Measurements from ENCODE around the gene DET1. TPM values are rescaled to one million over a fixed set of nuclear protein-coding genes. Genes with fewer than 3 reads are reported as not detected.
"Not testable (repeated sequence)": the region's sequence is repeated elsewhere in the genome, so short reads cannot be mapped to it uniquely, and the experiment has no call there.

DET1 gene
- total RNA-seq, 2 donors from 2014 or later: 2.0 to 3.4 TPM

DNA sequence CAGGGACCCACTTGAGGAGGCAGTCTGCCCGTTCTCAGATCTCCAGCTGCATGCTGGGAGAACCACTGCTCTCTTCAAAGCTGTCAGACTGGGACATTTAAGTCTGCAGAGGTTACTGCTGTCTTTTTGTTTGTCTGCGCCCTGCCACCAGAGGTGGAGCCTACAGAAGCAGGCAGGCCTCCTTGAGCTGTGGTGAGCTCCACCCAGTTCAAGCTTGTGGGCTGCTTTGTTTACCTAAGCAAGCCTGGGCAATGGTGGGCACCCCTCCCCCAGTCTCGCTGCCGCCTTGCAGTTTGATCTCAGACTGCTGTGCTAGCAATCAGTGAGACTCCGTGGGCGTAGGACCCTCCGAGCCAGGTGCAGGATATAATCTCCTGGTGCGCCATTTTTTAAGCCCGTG lies 13.1 kb upstream of the DET1 start:
- H3K27ac Mint-ChIP-seq; H3K9me3 Mint-ChIP-seq; H3K4me3 Mint-ChIP-seq; H3K4me1 Mint-ChIP-seq (ENCODE audit: low read depth); H3K36me3 Mint-ChIP-seq (ENCODE audit: insufficient read depth in 2 of 2); DNase-seq; ATAC-seq (replicated peaks in 1 of 2): not testable (repeated sequence)
- peaks cover 14% of the 10 kb centered on the region for H3K27me3 Mint-ChIP-seq (ENCODE audit: low read depth)

GRCh38 chr15:88558026-88558425 lies 11.5 kb upstream of the DET1 start:
- ATAC-seq (replicated peaks in 1 of 2); H3K9me3 Mint-ChIP-seq; H3K4me1 Mint-ChIP-seq (ENCODE audit: low read depth); DNase-seq; H3K36me3 Mint-ChIP-seq (ENCODE audit: insufficient read depth in 2 of 2); H3K4me3 Mint-ChIP-seq; H3K27ac Mint-ChIP-seq: not testable (repeated sequence)
- peaks cover 14% of the 10 kb centered on the region for H3K27me3 Mint-ChIP-seq (ENCODE audit: low read depth)

GRCh38 chr15:88548009-88548408 lies 1.5 kb upstream of the DET1 start:
- H3K27me3 Mint-ChIP-seq (ENCODE audit: low read depth); ATAC-seq (replicated peaks in 1 of 2); H3K36me3 Mint-ChIP-seq (ENCODE audit: insufficient read depth in 2 of 2); H3K4me3 Mint-ChIP-seq; DNase-seq; H3K9me3 Mint-ChIP-seq; H3K27ac Mint-ChIP-seq: not testable (repeated sequence)
- peaks cover 11% of the 10 kb centered on the region for H3K4me1 Mint-ChIP-seq (ENCODE audit: low read depth)

DNA sequence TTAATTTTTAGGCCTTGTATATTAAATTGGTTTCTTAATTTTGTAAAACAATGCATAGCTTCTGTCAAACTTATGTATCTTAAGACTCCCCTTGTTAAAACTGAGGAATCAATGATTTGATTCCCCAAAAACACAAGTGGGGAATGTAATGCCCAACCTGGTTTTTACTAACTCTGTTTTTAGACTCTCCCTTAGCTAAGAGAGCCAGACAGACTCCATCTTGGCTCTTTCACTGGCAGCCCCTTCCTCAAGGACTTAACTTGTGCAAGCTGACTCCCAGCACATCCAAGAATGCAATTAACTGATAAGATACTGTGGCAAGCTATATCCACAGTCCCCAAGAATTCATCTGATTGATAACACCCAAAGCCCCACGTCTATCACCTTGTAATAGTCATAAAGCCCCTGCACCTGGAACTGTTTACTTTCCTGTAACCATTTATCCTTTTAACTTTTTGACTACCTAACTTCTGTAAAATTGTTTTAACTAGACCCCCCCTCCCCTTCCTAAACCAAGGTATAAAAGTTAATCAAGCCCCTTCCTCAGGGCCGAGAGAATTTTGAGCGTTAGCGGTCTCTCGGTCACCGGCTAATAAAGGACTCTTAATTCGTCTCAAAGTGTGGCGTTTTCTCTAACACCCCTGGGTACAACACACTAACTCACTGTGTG lies 768 bp downstream of the DET1 start:
- H3K4me3 Mint-ChIP-seq: peak overlapping the region; percentile 86 to 91
- not testable (repeated sequence) for H3K9me3 Mint-ChIP-seq; H3K36me3 Mint-ChIP-seq (ENCODE audit: insufficient read depth in 2 of 2); ATAC-seq (replicated peaks in 1 of 2); DNase-seq; H3K27ac Mint-ChIP-seq; H3K27me3 Mint-ChIP-seq (ENCODE audit: low read depth)
- H3K4me1 Mint-ChIP-seq (ENCODE audit: low read depth): peaks cover 18% of the 10 kb centered on the region

DNA sequence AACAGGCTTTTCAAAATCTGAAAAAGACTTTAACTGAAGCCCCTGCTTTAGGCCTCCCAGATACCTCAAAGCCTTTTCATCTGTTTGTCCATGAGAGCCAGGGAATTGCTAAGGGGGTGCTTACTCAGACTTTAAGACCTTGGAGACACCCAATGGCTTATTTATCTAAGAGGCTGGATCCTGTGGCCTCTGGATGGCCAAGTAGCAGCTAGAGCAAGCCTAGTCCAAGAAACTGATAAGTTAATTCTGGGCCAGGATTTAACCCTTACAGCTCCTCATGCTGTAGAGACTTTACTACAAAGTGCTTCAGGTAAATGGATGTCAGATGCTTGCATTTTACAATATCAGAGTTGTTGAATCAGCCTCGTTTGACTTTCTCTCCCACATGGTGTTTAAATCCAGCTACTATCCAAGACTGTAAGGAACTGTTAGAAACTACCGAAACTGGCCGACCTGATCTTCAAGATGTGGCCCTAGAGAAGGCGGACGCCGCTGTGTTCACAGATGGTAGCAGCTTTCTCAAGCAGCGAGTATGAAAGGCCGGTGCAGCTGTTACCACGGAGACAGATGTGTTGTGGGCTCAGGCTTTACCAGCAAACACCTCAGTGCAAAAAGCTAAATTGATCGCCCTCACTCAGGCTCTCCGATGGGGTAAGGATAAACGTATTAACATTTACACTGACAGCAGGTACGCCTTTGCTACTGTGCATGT lies 3.3 kb downstream of the DET1 start:
- DNase-seq: no peak
- H3K27me3 Mint-ChIP-seq (ENCODE audit: low read depth): no peaks in the 10 kb centered on the region
- H3K9me3 Mint-ChIP-seq: peaks cover 0 to 1% of the 10 kb centered on the region in 2 donors
- peaks cover 18% of the 10 kb centered on the region for H3K4me1 Mint-ChIP-seq (ENCODE audit: low read depth)
- peaks cover 0 to 1% of the 10 kb centered on the region in 2 donors for H3K36me3 Mint-ChIP-seq (ENCODE audit: insufficient read depth in 2 of 2)
- ATAC-seq (replicated peaks in 1 of 2): no peak
- H3K27ac Mint-ChIP-seq: no peak overlapping the region
- no peak overlapping the region for H3K4me3 Mint-ChIP-seq

DNA sequence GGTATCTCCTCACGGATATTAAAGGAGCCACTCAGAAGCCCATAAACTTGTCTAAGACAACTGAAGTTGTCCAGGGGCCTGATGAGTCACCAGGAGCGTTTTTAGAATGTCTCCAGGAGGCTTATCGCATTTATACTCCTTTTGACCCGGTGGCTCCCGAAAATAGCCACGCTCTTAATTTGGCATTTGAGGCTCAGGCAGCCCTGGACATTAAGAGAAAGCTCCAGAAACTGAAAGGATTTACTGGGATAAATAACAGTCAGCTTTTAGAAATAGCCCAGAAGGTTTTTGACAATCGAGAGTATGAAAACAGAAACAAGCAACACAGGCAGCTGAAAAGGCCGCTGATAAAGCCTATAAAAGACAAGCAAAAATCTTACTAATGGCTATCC lies 4.1 kb downstream of the DET1 start:
- DNase-seq: no peak
- Mint-ChIP-seq H3K27ac (no peak overlapping the region), H3K4me1 (ENCODE audit: low read depth) (peaks cover 17% of the 10 kb centered on the region), H3K36me3 (ENCODE audit: insufficient read depth in 2 of 2) (peaks cover 0 to 1% of the 10 kb centered on the region in 2 donors), H3K9me3 (peaks cover 0 to 1% of the 10 kb centered on the region in 2 donors), H3K4me3 (no peak overlapping the region), H3K27me3 (ENCODE audit: low read depth) (no peaks in the 10 kb centered on the region)
- ATAC-seq (replicated peaks in 1 of 2): no peak

- no peaks in the 10 kb centered on the region for H3K27me3 Mint-ChIP-seq (ENCODE audit: low read depth)
- H3K4me1 Mint-ChIP-seq (ENCODE audit: low read depth): peaks cover 12% of the 10 kb centered on the region
- H3K9me3 Mint-ChIP-seq: peaks cover 0 to under 1% of the 10 kb centered on the region in 2 donors
- H3K36me3 Mint-ChIP-seq (ENCODE audit: insufficient read depth in 2 of 2): peaks cover 0 to under 1% of the 10 kb centered on the region in 2 donors
- ATAC-seq (replicated peaks in 1 of 2) (no peak), DNase-seq (no peak)
- H3K27ac Mint-ChIP-seq: no peak overlapping the region
- no peak overlapping the region for H3K4me3 Mint-ChIP-seq
Measured at GRCh38 chr15:88541709-88542341, 4.7 kb downstream of the DET1 start.

GRCh38 chr15:88541111-88541510 lies 5.4 kb downstream of the DET1 start:
- peaks cover 10% of the 10 kb centered on the region for H3K4me1 Mint-ChIP-seq (ENCODE audit: low read depth)
- not testable (repeated sequence) for H3K36me3 Mint-ChIP-seq (ENCODE audit: insufficient read depth in 2 of 2); H3K27me3 Mint-ChIP-seq (ENCODE audit: low read depth); H3K9me3 Mint-ChIP-seq; DNase-seq; H3K4me3 Mint-ChIP-seq; ATAC-seq (replicated peaks in 1 of 2); H3K27ac Mint-ChIP-seq

DNA sequence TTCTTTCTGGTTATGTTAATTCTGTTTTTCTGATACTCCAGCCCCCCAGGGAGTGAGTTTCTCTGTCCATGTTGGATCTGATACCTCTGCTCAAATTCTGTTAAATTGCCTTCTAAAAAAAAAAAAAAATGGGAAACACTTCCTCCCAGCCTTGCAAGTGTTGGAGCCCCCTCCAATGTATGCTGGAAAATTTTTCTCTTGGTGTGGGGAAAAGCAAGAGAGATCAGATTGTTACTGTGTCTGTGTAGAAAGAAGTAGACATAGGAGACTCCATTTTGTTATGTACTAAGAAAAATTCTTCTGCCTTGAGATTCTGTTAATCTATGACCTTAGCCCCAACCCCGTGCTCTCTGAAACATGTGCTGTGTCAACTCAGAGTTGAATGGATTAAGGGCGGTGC lies 6.1 kb downstream of the DET1 start:
- H3K4me1 Mint-ChIP-seq (ENCODE audit: low read depth); H3K4me3 Mint-ChIP-seq; H3K36me3 Mint-ChIP-seq (ENCODE audit: insufficient read depth in 2 of 2); H3K9me3 Mint-ChIP-seq; H3K27me3 Mint-ChIP-seq (ENCODE audit: low read depth); ATAC-seq (replicated peaks in 1 of 2); DNase-seq; H3K27ac Mint-ChIP-seq: not testable (repeated sequence)

GRCh38 chr15:88539441-88539840 lies 7.0 kb downstream of the DET1 start:
- H3K27me3 Mint-ChIP-seq (ENCODE audit: low read depth): no peaks in the 10 kb centered on the region
- peaks cover 6% of the 10 kb centered on the region for H3K4me1 Mint-ChIP-seq (ENCODE audit: low read depth)
- peaks cover 2 to 9% of the 10 kb centered on the region in 2 donors for H3K36me3 Mint-ChIP-seq (ENCODE audit: insufficient read depth in 2 of 2)
- no peak overlapping the region for H3K27ac Mint-ChIP-seq
- DNase-seq (no peak), ATAC-seq (replicated peaks in 1 of 2) (no peak)
- H3K9me3 Mint-ChIP-seq: peaks cover 1 to 2% of the 10 kb centered on the region in 2 donors
- no peak overlapping the region for H3K4me3 Mint-ChIP-seq

GRCh38 chr15:88538972-88539371 lies 7.5 kb downstream of the DET1 start:
- Mint-ChIP-seq H3K36me3 (ENCODE audit: insufficient read depth in 2 of 2) (peaks cover 4 to 12% of the 10 kb centered on the region in 2 donors), H3K9me3 (peaks cover 2 to 4% of the 10 kb centered on the region in 2 donors), H3K4me3 (no peak overlapping the region), H3K27ac (no peak overlapping the region), H3K27me3 (ENCODE audit: low read depth) (no peaks in the 10 kb centered on the region), H3K4me1 (ENCODE audit: low read depth) (peaks cover 6% of the 10 kb centered on the region)
- ATAC-seq (replicated peaks in 1 of 2) (no peak), DNase-seq (no peak)

- no peak for ATAC-seq (replicated peaks in 1 of 2)
- no peak overlapping the region for H3K4me3 Mint-ChIP-seq
- H3K36me3 Mint-ChIP-seq (ENCODE audit: insufficient read depth in 2 of 2): peaks cover 5 to 14% of the 10 kb centered on the region in 2 donors
- DNase-seq: no peak
- H3K4me1 Mint-ChIP-seq (ENCODE audit: low read depth): peaks cover 6% of the 10 kb centered on the region
- peaks cover 2 to 6% of the 10 kb centered on the region in 2 donors for H3K9me3 Mint-ChIP-seq
- H3K27ac Mint-ChIP-seq: no peak overlapping the region
- no peaks in the 10 kb centered on the region for H3K27me3 Mint-ChIP-seq (ENCODE audit: low read depth)
Measured at GRCh38 chr15:88537591-88538317, 8.7 kb downstream of the DET1 start.

All from activated T-cell treated with anti-CD3 and anti-CD28 coated beads, Interleukin-2, amount 50 U/mL, for 72 hours (primary cell).